IMR-90 (cell line): ENCODE measurements around the gene FRMD3. TPM values are rescaled to one million over a fixed set of nuclear protein-coding genes. Genes with fewer than 3 reads are reported as not detected.

Source experiments
- ATAC-seq: fragments of 200-7000 bp; cut with Tn5 transposase; 2 replicates; pipeline ENCODE4 v1.9.1; 2020; ENCODE audit warnings: low read depth, mild to moderate bottlenecking, moderate library complexity
- BruUV-seq: library from RNA; stranded (reverse); fragments of 400-500 nt; replicated peaks from 2 replicates; lab custom pipeline; 2021; lab: Mats Ljungman, UMichigan
- CTCF ChIA-PET: fragments of 300-600 bp; formaldehyde crosslinking; extraction: SDS; loops from one replicate; lab custom pipeline; 2021; ENCODE audit warnings: antibody characterized with exemption; lab: Yijun Ruan, JAX
- POLR2A ChIA-PET: fragments of 300-600 bp; sonication (Branson Sonifier 250); formaldehyde crosslinking; loops from one replicate; lab custom pipeline; 2022; ENCODE audit warnings: antibody characterized with exemption; ENCODE audit not compliant: unreplicated experiment; lab: Charles Lee
- DNase-seq: peaks from one replicate; pipeline ENCODE4 v3.0.0; 2013
- H2AFZ ChIP-seq: replicated peaks from 2 replicates; pipeline ENCODE3; 2013; ENCODE audit warnings: low read length, mild to moderate bottlenecking; ENCODE audit not compliant: poor library complexity
- H2AK5ac ChIP-seq: 2 replicates; pipeline ENCODE4 v1.6.1; 2013; ENCODE audit warnings: low read depth, low read length, inconsistent platforms
- H2AK9ac ChIP-seq: replicated peaks from 2 replicates; pipeline ENCODE3; 2013; ENCODE audit warnings: mild to moderate bottlenecking, low read depth, low read length, moderate library complexity; ENCODE audit not compliant: poor library complexity
- H2BK120ac ChIP-seq: 2 replicates; pipeline ENCODE4 v1.6.1; 2013; ENCODE audit warnings: low read depth, low read length, inconsistent platforms
- H2BK15ac ChIP-seq: 3 replicates; pipeline ENCODE4 v1.6.1; 2013; ENCODE audit warnings: low read depth, low read length, inconsistent platforms
- H2BK20ac ChIP-seq: 2 replicates; pipeline ENCODE4 v1.6.1; 2013; ENCODE audit warnings: low read depth, mild to moderate bottlenecking, inconsistent platforms, low read length, moderate library complexity
- H2BK5ac ChIP-seq: 2 replicates; pipeline ENCODE4 v1.6.1; 2013; ENCODE audit warnings: mild to moderate bottlenecking, low read depth, low read length, inconsistent platforms; ENCODE audit not compliant: poor library complexity, severe bottlenecking
- H3K14ac ChIP-seq: replicated peaks from 2 replicates; pipeline ENCODE4 v1.6.1; 2013; ENCODE audit warnings: low read depth, low read length, inconsistent platforms
- H3K18ac ChIP-seq: 2 replicates; pipeline ENCODE4 v1.6.1; 2013; ENCODE audit warnings: low read depth, low read length, control low read depth
- H3K23ac ChIP-seq: 2 replicates; pipeline ENCODE4 v1.6.1; 2013; ENCODE audit warnings: low read depth, low read length, inconsistent platforms
- H3K27ac ChIP-seq: 2 replicates; pipeline ENCODE4 v1.5.1; 2013; ENCODE audit warnings: mild to moderate bottlenecking, control low read depth, low read length; ENCODE audit not compliant: insufficient read depth
- H3K27me3 ChIP-seq: 2 replicates; pipeline ENCODE4 v1.6.1; 2013; ENCODE audit warnings: low read length; ENCODE audit not compliant: control insufficient read depth, insufficient read depth
- H3K36me3 ChIP-seq: 2 replicates; pipeline ENCODE4 v1.6.1; 2013; ENCODE audit warnings: low read length, mixed read lengths; ENCODE audit not compliant: control insufficient read depth, insufficient read depth
- H3K4ac ChIP-seq: 2 replicates; pipeline ENCODE4 v1.6.1; 2013; ENCODE audit warnings: low read depth, low read length, inconsistent platforms
- H3K4me1 ChIP-seq: 2 replicates; pipeline ENCODE4 v1.6.1; 2013; ENCODE audit warnings: low read length, mixed read lengths; ENCODE audit not compliant: control insufficient read depth, insufficient read depth
- H3K4me2 ChIP-seq: 2 replicates; pipeline ENCODE4 v1.6.1; 2013; ENCODE audit warnings: low read depth, mild to moderate bottlenecking, control low read depth, low read length, moderate library complexity
- H3K4me3 ChIP-seq: 2 replicates; pipeline ENCODE4 v1.5.1; 2013; ENCODE audit warnings: low read depth, mild to moderate bottlenecking, control low read depth, low read length, moderate library complexity; ENCODE audit not compliant: insufficient read depth
- H3K56ac ChIP-seq: 2 replicates; pipeline ENCODE4 v1.6.1; 2013; ENCODE audit warnings: low read length, inconsistent platforms; ENCODE audit not compliant: insufficient read depth; ENCODE audit errors: extremely low read depth
- H3K79me1 ChIP-seq, 2 experiments: 2 replicates each; pipeline ENCODE4 v1.6.1; 2013; ENCODE audit warnings: low read length in 2 of 2, inconsistent platforms in 1 of 2, low read depth in 1 of 2
- H3K9ac ChIP-seq: 2 replicates; pipeline ENCODE4 v1.6.1; 2013; ENCODE audit warnings: low read depth, low read length, control low read depth
- H3K9me1 ChIP-seq: 2 replicates; pipeline ENCODE4 v1.6.1; 2013; ENCODE audit warnings: low read length, inconsistent platforms; ENCODE audit not compliant: insufficient read depth
- H3K9me3 ChIP-seq: 2 replicates; pipeline ENCODE4 v1.6.1; 2013; ENCODE audit warnings: low read length; ENCODE audit not compliant: control insufficient read depth, insufficient read depth
- H4K20me1 ChIP-seq: 2 replicates; pipeline ENCODE4 v1.6.1; 2013; ENCODE audit warnings: low read length, inconsistent platforms; ENCODE audit not compliant: insufficient read depth
- H4K5ac ChIP-seq: 2 replicates; pipeline ENCODE4 v1.6.1; 2013; ENCODE audit warnings: mild to moderate bottlenecking, low read depth, low read length, control low read depth
- H4K8ac ChIP-seq, 2 experiments: 2 replicates each; pipeline ENCODE4 v1.6.1; 2013; ENCODE audit warnings: low read depth in 2 of 2, low read length in 2 of 2, control low read depth in 1 of 2, inconsistent platforms in 1 of 2
- H4K91ac ChIP-seq: 2 replicates; pipeline ENCODE4 v1.6.1; 2013; ENCODE audit warnings: low read depth, low read length, inconsistent platforms; ENCODE audit not compliant: insufficient read depth
- BHLHE40 ChIP-seq: fragments of 150-350 bp; IDR thresholded peaks from 2 replicates; pipeline ENCODE4 v1.6.1; 2016; ENCODE audit warnings: mild to moderate bottlenecking, low read depth, low read length
- CEBPB ChIP-seq: IDR thresholded peaks from 2 replicates; pipeline ENCODE4 v1.6.1; 2012; ENCODE audit warnings: low read depth, low read length, improper control_type of control experiment
- CHD1 ChIP-seq: IDR thresholded peaks from 2 replicates; pipeline ENCODE4 v1.6.1; 2012; ENCODE audit warnings: low read depth, low read length, improper control_type of control experiment
- CTCF ChIP-seq: conservative IDR thresholded peaks from 2 replicates; pipeline ENCODE4 v1.5.1; 2012; ENCODE audit warnings: mild to moderate bottlenecking, low read depth, low read length, improper control_type of control experiment
- FOS ChIP-seq: fragments of 150-350 bp; IDR thresholded peaks from 2 replicates; pipeline ENCODE4 v1.6.1; 2016; ENCODE audit warnings: low read depth, low read length
- MAFK ChIP-seq: IDR thresholded peaks from 2 replicates; pipeline ENCODE4 v1.6.1; 2012; ENCODE audit warnings: low read depth, low read length, improper control_type of control experiment
- MAZ ChIP-seq: IDR thresholded peaks from 2 replicates; pipeline ENCODE4 v1.6.1; 2012; ENCODE audit warnings: low read depth, mild to moderate bottlenecking, low read length, improper control_type of control experiment, moderate library complexity, borderline replicate concordance
- MXI1 ChIP-seq: IDR thresholded peaks from 2 replicates; pipeline ENCODE4 v1.6.1; 2012; ENCODE audit warnings: low read depth, mild to moderate bottlenecking, low read length, moderate library complexity, borderline replicate concordance
- NFE2L2 ChIP-seq: fragments of 150-350 bp; IDR thresholded peaks from 2 replicates; pipeline ENCODE4 v1.6.1; 2016; ENCODE audit warnings: low read depth, mild to moderate bottlenecking, low read length
- RAD21 ChIP-seq: IDR thresholded peaks from 2 replicates; pipeline ENCODE4 v1.6.1; 2012; ENCODE audit warnings: low read length, improper control_type of control experiment
- RFX5 ChIP-seq: IDR thresholded peaks from 2 replicates; pipeline ENCODE4 v1.8.0; 2012; ENCODE audit warnings: low read depth, mild to moderate bottlenecking, low read length, moderate library complexity
- SMC3 ChIP-seq: fragments of 150-350 bp; IDR thresholded peaks from 2 replicates; pipeline ENCODE4 v1.6.1; 2016; ENCODE audit warnings: low read depth, mild to moderate bottlenecking, antibody characterized with exemption, low read length, moderate library complexity
- USF2 ChIP-seq: fragments of 150-350 bp; IDR thresholded peaks from 2 replicates; pipeline ENCODE4 v1.6.1; 2017; ENCODE audit warnings: mild to moderate bottlenecking, antibody characterized with exemption, low read length, low read depth
- dilution Hi-C: fragments of 300-500 bp; cut with HindIII; formaldehyde crosslinking; loops from one replicate; pipeline ENCODE4 v1.14.3; 2018; ENCODE audit warnings: low sequenced_read_pairs; ENCODE audit not compliant: unreplicated experiment
- in situ Hi-C: fragments of 300-500 bp; cut with MboI; formaldehyde crosslinking; loops from 3 replicates; pipeline ENCODE4 v1.14.3; 2019; ENCODE audit warnings: low sequenced_read_pairs, inconsistent platforms, mixed read lengths
- intact Hi-C: fragments of 100-400 bp; cut with micrococcal nuclease; formaldehyde crosslinking; loops from 2 replicates; pipeline ENCODE4 v1.10.0; 2022
- polyA plus RNA-seq, 3 experiments: library from polyadenylated mRNA; depleted of rRNA; stranded (reverse); fragments of >200 nt; gene quantifications; 2 replicates each; pipeline ENCODE4 v1.2.3, GENCODE V29; 2012; ENCODE audit warnings: low replicate concordance in 1 of 3
- total RNA-seq: library from RNA; depleted of rRNA; stranded (reverse); fragments of >200 nt; gene quantifications from 2 replicates; pipeline ENCODE4 v1.2.3, GENCODE V29; 2012
- TF ChIP-seq, protein P1 (sequence below): fragments of 150-350 bp; IDR thresholded peaks from 2 replicates; pipeline ENCODE4 v1.6.1; 2016; ENCODE audit warnings: low read depth, mild to moderate bottlenecking, low read length, moderate library complexity, borderline replicate concordance

Gene FRMD3
- total and polyA plus RNA-seq, 2 of the 4 experiments (the other 2 are of a cell fraction) = 0.02 to 0.18 TPM

DNA sequence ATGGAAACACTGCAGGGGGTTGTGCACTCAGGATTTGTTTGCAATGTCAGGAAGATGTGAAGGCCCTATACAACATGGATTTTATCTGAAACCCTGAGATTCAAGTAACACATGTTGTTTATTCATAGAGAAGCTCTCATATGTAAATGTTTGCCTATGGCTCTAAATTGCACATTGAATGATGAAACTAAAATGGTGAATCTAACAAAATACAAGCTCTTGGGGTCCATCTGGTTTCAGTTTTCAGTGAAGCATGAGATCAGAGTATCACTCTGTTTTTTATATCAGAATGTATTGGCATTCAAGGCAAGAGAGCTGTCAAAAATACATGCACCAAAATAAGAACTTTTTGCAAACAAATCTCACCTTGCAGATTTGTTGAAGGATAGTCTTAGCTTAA is 19.6 kb upstream of the FRMD3 start:
- POLR2A ChIA-PET = no interaction called here
- in situ Hi-C loops = no loop called here

More for the DNA sequence above, 19.6 kb upstream of the FRMD3 start:
- Histone ChIP-seq H2AK5ac (no peak overlapping the region), H3K27ac (no peak overlapping the region), H2BK120ac (no peak overlapping the region), H3K18ac (no peak overlapping the region), H3K79me1 (no peaks in the 10 kb centered on the region), H4K8ac (no peak overlapping the region), H3K27me3 (no peaks in the 10 kb centered on the region), H3K4me2 (no peak overlapping the region), H4K91ac (no peak overlapping the region), H3K4me3 (no peak overlapping the region), H4K5ac (no peak overlapping the region), H3K23ac (no peak overlapping the region), H3K36me3 (no peaks in the 10 kb centered on the region), H3K9me3 (no peaks in the 10 kb centered on the region; the same call in 1 of the 2 replicates), H3K9ac (no peak overlapping the region), H2BK15ac (no peak overlapping the region), H3K4me1 (no peaks in the 10 kb centered on the region), H2AFZ (no peak overlapping the region), H3K9me1 (no peaks in the 10 kb centered on the region; the same call in 1 of the 2 replicates), H2AK9ac (no peak overlapping the region), H4K20me1 (no peaks in the 10 kb centered on the region), H3K56ac (no peak overlapping the region), H3K14ac (no peak overlapping the region), H2BK5ac (no peak overlapping the region), H3K4ac (no peak overlapping the region), H2BK20ac (no peak overlapping the region)
- TF ChIP-seq MAFK (no peak), CEBPB (no peak), BHLHE40 (no peak), NFE2L2 (no peak), FOS (no peak), CTCF (no peak), RAD21 (no peak), CHD1 (no peak), MAZ (no peak), USF2 (no peak), SMC3 (no peak), RFX5 (no peak), MXI1 (no peak)
- TF ChIP-seq, protein P1, sequence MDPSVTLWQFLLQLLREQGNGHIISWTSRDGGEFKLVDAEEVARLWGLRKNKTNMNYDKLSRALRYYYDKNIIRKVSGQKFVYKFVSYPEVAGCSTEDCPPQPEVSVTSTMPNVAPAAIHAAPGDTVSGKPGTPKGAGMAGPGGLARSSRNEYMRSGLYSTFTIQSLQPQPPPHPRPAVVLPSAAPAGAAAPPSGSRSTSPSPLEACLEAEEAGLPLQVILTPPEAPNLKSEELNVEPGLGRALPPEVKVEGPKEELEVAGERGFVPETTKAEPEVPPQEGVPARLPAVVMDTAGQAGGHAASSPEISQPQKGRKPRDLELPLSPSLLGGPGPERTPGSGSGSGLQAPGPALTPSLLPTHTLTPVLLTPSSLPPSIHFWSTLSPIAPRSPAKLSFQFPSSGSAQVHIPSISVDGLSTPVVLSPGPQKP = no peak
- dilution Hi-C loops (no loop called here), intact Hi-C loops (no loop called here)
- ATAC-seq (no peak), DNase-seq (no peak)
- CTCF ChIA-PET = interaction anchor here (0.7 to 0.9 kb wide), 2 partner anchors 14 to 1381 kb away, joined by 3 read pairs; no protein-coding TSS in a partner anchor
- no TSS peak for BruUV-seq
